Choroid plexus epithelial cell (primary cell): ENCODE data around the gene MTMR12.

ENCODE experiments used
- DNase-seq: peaks from one replicate; pipeline ENCODE4 v3.0.0-alpha.2; 2010; ENCODE audit warnings: low read depth
- H3K4me3 ChIP-seq: 2 replicates; pipeline ENCODE4 v1.5.1; 2011; ENCODE audit warnings: low read depth, mild to moderate bottlenecking, control low read depth, low read length, moderate library complexity
- CTCF ChIP-seq: conservative IDR thresholded peaks from 2 replicates; pipeline ENCODE4 v1.5.1; 2011; ENCODE audit warnings: low read depth, mild to moderate bottlenecking, control low read depth, inconsistent platforms, low read length, moderate library complexity

Gene MTMR12

GRCh38 chr5:32206509-32207354 is 106.0 kb downstream of the MTMR12 start:
- no peak for TF ChIP-seq CTCF
- DNase-seq: no peak
- H3K4me3 ChIP-seq: no peak overlapping the region

GRCh38 chr5:32206053-32206452 is 106.7 kb downstream of the MTMR12 start:
- no peak for DNase-seq
- no peak for TF ChIP-seq CTCF
- H3K4me3 ChIP-seq: no peak overlapping the region

DNA sequence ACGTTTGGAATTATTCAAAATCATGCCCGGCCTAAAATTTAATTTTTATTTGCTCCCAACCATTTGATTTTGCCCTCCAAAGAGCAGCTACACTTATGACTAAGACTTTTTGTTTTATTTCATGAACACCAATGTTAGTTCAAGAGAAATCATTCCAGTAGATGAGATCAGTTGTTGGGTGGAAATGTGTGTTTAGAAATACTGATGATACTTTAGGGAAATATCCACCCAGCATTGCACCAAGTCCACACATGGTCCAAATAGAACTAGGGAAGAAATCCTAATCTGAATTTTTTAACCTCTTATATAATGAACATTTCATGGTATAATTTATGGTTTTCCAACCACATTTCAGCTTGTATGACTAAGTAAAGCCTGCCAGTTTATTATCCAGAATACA is 110.3 kb downstream of the MTMR12 start:
- TF ChIP-seq CTCF: no peak
- no peak overlapping the region for H3K4me3 ChIP-seq
- DNase-seq: peak; percentile 31

- no peak overlapping the region for H3K4me3 ChIP-seq
- DNase-seq: peak; percentile 69
- TF ChIP-seq CTCF: no peak
Observed at GRCh38 chr5:32201122-32201753, 111.5 kb downstream of the MTMR12 start.

GRCh38 chr5:32197032-32197431 is 115.7 kb downstream of the MTMR12 start:
- H3K4me3 ChIP-seq: no peak overlapping the region
- TF ChIP-seq CTCF: no peak
- no peak for DNase-seq

DNA sequence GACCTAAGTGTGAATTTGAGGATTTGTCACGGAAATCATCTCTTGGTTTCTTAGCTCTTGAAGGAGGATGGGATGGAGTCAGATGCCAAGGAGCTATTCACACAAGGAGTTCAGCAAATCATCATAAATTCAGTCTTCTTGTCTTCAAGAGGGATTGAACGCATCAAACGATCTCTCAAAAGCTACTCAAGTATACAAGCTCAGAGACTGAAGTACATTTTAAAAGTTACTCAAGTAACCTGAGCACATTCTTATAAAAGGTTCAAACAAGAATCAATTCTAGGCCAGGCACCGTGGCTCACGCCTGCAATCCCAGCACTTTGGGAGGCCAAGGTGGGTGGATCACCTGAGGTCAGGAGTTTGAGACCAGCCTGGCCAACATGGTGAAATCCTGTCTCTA is 117.5 kb downstream of the MTMR12 start:
- DNase-seq: no peak

More for the DNA sequence above, 117.5 kb downstream of the MTMR12 start:
- TF ChIP-seq CTCF: no peak
- H3K4me3 ChIP-seq: no peak overlapping the region
